Stimulated activated CD4-positive, alpha-beta T cell treated with anti-CD3 and anti-CD28 coated beads, Interleukin-12 subunit alpha, Interleukin-12 subunit beta, amount 100 ng/mL, for 24 hours (primary cell): ENCODE results near the gene MCF2L.

ENCODE experiments used
- DNase-seq, 2 experiments: peaks; one replicate each; pipeline ENCODE4 v3.0.0-alpha.2; 2020; ENCODE audit warnings: low read depth in 2 of 2

Gene MCF2L

DNA sequence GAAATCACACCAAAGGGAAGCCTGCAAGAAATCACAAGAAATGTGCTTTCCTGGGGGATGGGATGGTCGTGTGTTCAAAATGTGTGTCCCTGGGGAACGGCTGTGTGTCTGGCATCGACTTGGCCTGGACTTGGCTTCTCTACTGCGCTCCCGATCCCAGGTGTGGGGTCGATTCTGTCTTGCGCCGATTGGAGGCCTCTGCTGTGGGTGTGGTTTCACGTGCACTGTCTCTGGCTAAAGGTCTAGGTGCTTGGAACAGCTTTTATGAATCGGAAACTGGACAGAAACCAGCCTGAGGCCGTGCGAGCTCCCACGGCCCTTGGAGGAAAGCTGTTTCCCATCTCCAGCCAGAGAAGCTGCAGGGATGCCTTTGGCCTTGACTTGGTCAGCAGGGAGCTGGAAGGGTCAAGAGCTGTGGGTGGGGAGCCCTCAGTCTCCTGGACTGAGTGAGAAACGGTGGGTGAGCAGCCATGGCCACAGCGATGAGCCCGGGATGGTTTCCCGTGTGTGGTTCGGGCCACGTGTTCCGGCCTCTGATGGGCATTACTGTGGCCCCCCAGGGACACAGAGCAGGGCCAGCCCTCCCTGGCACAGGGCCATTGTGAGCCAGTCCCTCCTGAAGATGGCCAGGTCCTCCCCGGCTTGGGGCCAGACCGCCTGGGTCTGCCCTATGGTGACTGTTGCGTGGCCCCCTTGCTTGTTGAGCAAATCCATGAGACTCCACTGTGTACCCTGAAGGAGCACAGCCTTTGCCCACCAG is 29.7 kb downstream of the MCF2L start:
- no peak for DNase-seq

DNA sequence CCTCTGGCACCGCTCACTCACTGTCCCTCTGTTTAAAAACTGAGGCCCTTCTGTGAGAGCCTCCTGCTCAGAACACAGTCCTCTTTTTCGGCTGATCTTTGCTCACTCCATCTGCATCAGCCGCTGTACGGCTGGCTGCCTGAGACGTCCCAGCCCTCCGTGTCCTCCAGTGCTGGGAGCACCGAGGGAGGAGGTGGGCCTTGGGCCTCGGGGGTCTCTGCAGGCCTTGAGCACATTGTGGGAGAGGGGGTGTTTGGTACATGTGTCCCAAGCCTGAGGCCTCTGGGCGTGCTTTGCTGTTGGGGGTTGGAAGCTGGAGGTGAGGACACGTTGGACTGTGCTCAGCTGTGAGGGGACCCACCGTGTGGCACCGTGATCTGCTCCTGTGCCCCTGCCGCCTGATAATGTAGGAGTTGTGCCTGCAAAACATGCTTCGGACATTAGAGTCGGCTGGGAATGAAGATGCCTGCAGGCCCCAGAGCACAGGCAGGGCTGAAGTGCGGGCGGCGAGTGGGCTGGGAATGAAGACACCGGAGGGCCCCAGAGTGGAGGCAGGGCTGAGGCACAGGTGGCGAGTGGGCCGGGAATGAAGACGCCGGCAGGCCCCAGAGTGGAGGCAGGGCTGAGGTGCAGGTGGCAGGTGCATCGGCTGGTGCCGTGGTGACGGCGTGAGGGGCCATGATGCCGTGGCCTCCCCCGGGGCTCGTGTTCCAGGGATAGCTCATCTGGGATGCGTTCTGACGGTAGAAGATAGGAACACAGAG is 30.6 kb downstream of the MCF2L start:
- DNase-seq: no peak

DNA sequence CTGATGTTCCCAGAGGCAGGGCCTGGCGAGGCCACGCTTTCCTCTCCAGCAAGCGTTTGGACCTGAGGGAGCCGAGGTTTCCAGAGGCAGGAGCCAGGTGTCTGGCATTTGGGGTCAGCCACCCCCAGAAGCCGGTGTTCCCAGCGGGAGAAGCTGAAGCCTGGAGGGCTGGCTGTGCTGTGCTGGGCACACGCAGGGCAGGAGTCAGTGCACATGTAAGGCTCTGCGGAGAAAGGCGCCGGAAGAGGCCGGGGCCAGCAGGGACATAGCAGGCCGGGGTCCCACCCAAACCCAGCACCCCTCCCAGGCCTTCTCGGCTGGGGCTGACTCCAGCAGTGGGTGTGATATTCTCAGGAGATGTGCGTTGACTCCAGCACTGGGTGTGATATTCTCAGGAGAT is 31.6 kb downstream of the MCF2L start:
- no peak for DNase-seq

DNA sequence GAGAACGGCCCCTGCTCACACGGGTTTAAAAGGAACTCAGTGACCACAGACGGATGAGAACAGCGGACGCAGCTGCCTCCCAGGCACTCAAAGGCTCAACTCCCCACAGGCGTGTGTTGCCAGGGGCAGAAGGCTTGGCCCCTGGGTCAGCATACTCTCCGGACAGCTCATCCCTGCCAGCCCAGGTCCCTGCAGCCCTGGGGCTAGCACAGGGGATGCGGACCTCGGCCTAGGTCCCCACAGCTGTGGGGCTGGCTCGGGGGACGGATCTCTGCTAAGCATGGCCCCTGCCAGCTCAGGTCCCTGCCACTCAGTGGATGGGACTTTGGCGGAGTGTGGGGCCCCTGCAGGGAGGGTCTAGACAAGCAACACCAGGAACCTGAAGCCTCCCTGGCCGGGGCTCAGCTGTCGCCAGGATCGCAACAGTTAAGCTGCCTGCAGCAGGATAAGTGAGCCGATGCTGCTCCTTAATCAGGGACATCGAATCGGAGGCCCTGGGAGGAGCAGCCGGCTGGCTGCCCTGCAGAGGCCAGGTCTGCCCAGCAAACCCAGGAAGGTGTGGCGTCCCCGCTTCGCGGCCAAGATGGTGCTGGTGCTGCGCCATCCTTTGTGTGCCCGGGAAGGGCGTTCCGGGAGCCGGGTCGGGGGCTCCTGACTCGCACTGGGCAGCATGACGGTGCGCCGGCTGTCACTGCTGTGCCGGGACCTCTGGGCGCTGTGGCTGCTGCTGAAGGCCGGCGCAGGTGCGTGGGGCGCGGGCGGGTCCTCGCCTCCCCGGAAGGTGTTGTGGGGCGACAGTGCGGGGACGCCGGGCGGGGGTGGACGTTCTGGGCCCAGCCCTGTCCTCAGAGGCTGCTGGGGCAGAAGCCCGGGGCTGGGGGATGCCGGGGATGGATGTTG is 32.5 kb downstream of the MCF2L start:
- DNase-seq: no peak

DNA sequence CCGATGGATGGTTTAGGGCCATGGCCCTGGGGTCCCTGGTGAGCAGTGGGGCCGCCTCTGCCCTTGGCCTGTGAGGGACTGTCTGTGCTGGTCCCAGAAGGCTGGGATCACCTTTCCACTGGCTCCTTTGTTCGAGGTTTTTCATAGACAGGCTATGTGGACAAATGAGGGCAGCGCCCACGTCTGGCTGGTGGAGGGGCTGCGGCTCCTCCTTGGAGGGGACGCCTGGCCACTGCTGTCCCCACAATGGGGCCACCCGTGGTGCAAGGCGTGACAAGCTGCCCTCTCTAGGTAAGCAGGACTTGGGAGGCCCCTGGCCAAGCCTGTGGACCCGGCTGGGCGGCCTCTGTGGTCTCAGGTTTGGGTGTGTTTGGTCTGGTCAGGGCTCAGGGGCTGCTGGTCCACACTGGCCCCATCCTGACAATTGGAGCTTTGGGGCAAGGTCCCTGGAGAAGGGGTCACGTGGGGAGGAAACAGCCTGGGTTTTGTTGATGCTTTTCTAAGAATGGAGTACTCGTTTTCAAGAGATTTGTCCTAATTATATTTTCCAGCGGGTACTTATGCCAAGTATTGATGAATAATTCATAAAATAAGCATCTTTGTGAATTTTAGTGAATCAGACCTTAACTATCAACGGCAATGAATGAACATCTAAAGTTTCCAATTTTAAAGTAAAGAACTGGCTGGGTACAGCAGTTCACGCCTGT is 33.3 kb downstream of the MCF2L start:
- no peak for DNase-seq

DNA sequence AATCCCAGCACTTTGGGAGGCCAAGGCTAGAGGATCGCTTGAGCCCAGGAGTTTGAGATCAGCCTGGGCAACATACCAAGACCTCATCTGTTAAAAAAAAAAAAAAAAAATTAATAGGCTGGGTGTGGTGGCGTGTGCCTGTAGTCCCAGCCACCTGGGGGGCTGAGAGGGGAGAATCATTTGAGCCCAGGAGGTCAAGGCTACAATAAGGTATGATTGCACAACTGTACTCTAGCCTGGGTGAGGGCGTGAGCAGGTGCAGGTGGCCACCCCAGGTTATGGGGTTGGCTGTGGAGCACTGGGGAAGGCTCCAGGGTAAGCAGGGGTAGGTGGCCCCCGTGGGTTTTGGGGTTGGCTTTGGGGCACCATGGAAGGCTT is 33.9 kb downstream of the MCF2L start:
- no peak for DNase-seq

DNA sequence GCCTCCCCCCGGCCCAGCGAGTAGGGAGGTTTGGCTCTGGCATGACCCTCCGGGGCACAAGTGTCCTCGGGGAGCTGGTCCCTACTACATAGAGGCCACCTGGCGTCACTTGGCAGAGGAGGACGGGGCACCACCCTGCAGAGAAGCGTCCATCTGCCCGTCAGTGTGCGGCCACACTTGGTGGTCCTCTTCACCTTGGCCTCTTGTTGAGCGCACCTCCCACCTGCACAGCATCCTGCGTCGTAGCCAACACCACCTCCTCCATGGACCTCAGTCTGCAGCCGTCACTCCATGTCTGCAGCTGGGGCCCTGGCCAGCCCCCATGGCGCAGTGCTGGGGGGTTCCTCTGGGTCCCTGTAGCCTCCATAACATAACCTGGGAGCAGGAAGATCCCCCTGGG is 35.1 kb downstream of the MCF2L start:
- DNase-seq: no peak

DNA sequence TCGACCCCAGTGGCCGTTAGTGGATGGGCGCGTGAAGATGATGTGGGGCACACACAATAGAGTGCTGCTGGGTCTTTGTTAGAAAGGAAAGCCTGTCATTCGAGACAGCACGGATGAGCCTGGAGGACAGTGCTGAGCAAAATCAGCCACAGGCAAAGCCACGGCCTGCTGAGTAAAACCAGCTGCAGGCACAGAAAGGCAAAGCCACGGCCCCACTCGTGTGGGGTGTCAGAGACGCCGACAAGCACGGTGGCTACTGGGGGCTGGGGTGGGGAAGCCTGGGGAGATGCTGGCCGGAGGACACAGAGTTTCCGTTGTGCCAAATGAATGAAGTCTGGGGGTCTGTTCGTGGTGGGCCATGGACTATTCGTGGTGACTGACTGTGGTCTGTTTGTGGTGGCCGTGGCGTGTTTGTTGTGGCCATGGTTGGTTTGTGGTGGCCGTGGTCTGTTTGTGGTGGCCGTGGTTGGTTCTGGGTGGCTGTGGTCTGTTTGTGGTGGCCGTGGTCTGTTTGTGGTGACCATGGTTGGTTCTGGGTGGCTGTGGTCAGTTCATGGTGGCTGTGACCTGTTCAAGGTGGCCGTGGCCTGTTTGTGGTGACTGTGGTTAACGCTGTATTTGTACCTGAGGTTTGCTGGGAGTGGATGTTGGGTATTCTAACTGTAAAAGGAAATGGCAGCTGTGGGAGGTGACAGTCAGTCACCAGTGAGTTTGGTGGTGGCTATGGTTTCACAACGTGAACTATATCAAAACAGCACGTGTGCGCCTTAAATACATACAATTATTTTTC is 36.3 kb downstream of the MCF2L start:
- no peak for DNase-seq

DNA sequence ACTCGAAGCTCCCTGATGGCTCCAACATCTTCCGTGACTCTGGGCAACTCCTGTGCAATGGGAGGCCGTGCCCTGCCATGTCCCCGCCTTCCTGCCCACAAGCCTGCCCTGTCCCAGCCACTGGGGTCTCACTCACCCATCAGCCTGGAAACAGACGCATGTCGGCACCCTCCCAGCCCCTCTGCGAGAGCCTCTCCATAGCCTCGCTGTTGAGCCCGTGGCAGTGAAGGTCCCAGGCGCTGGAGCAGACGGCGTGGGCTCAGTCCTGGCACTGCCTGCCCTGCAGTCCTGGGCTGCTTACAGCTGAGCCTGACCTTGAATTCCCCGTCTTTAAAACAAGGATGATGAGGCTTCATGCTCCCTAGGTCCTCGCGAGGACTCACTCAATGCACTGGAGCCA is 37.0 kb downstream of the MCF2L start:
- DNase-seq: no peak

DNA sequence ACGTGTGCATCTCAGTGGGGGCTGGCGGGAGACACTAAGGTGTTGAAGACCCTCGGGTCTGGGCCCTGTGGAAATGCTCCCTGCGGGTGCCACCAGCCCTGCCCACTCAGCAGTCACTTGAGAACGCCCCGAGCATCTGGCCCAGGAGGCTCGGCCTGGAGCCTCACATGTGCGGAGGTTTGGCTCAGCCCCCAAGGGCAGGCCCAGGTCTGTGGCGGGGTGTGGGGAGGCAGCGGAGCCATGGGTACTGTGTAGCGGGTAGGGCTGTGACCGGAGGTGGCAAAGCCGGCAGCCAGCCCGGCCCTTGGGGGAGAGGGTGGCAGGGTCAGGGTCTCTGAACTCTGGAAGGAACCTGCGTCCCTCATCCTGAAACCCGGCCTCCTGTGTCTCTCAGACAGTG is 37.6 kb downstream of the MCF2L start:
- DNase-seq: no peak

DNA sequence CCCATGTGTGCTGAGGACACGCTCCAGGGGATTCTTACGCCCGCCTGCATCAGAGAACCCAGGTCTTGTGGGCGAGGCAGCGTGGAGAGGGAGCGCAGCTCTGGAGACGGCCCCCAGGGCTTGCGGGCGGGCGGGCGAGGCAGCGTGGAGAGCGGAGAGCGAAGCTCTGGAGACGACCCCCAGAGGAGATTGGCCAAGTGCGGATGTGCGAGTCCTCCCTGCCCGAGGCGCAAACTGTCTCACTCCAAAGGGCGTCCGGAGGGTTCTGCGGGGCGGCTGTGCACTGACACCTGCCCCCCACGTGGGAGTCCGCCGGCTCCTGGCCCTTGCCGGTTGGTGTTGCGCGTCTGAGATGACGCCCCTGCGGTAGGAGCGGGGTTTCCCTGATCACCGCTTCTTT is 39.8 kb downstream of the MCF2L start:
- DNase-seq: no peak

DNA sequence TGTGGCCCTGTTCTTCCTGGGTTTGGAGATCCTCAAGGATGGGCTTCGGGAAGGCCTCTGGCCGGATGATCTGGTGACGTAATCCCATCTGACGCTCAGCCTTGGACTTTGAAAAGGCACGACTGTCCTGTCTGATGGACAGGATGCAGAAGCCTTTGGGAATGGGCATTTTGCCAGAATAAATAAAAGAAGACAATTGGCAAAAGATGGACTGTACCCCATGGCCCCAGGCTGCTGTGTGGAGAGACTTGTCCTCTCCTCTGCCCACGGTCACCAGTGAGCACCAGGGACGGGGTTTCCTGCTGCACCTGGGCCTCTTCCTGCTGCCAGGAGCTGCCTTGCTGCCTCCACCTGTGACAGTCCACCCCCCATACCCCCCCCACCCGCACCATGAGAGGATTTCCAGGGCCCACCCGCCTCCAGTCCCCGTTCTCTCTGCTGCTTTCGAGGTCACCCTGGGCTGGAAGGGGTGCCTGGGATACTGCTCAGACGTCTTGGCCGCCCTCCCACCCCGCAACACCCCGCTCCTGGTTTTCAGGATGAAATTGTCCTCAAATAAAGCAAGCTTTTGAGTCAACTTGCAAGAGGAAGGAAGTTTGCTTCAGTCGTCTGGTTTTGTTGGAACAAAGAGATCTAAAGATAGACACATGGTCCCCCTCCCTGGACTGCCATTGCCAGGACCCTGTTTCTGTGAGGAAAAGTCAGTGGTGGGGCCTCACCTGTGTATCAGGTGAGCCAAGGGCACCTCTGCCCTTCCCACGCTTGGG is 40.9 kb downstream of the MCF2L start:
- DNase-seq: no peak

DNA sequence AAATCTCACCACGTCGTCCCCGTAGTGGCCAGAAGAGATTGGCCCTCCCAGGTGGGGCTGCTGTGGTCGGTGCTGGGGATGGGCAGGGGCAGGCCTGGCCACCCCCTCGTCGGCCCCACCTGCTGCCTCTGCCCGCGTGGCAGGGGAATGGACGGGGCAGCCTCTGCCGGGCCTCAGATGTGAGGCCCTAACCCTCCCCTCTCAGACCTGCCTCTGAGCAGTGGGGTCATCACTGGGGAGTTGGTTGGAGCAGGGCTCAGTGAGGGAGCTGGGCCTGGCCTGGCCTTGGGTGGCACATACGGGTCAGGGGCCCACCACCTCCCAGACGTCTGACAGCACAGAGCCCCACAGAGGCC is 41.5 kb downstream of the MCF2L start:
- no peak for DNase-seq

DNA sequence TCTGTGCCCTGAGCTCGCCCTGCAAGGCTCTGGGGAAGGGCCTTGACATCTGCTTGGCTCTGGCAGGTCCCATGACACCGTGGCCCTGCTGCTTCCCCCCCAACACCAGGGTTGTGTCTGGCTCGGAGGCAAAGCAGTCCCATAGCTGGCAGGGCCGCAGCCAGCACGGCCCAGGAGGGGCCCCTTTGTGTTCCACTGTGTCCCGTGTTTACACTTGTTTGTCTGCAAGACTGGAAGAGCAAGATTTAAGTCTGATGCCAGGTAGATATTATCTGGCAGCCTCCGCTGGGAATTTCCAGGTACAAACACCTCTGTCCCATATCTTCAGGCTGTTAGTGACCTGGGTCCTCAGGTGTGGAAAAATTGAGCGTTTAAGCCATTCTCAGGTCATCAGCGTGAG is 44.3 kb downstream of the MCF2L start:
- DNase-seq: no peak

DNA sequence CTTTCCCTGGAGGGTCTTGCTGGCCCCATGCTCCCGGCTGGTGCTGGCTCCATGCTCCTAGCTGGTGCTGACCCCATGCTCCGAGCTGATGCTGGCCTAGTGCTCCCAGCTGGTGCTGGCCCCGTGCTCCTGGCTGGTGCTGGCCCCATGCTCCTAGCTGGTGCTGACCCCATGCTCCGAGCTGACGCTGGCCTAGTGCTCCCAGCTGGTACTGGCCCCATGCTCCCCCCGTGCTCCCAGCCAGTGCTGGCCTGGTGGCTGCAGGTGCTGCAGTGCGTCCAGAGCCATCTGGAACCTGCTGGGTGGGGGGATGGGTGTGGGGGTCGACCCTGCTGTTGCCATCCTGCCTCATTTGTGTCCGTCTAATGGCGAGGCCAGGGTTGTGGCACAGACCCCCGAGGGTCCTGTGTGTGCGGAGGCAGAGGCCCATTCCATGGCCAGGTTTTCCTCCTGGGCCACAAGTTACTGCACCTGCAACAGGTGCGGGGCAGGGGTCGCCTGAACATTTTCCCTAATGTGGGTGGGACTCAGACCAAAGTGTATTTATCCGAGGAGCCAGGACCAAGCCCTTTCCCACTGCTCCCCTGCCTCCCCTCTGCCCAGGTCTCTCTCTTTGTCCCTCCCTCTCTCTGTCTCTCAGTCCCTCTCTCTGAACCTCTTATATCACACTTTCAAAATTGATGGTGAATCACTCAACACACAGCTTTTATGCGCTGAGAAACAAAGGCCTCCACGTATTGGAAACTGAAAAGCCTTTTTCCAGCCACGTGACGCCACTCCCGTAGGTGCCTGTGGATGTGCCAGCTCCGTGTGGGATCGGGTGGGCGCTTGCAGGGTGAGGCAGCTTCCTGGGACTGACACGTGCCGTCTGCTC is 45.1 kb downstream of the MCF2L start:
- no peak for DNase-seq

DNA sequence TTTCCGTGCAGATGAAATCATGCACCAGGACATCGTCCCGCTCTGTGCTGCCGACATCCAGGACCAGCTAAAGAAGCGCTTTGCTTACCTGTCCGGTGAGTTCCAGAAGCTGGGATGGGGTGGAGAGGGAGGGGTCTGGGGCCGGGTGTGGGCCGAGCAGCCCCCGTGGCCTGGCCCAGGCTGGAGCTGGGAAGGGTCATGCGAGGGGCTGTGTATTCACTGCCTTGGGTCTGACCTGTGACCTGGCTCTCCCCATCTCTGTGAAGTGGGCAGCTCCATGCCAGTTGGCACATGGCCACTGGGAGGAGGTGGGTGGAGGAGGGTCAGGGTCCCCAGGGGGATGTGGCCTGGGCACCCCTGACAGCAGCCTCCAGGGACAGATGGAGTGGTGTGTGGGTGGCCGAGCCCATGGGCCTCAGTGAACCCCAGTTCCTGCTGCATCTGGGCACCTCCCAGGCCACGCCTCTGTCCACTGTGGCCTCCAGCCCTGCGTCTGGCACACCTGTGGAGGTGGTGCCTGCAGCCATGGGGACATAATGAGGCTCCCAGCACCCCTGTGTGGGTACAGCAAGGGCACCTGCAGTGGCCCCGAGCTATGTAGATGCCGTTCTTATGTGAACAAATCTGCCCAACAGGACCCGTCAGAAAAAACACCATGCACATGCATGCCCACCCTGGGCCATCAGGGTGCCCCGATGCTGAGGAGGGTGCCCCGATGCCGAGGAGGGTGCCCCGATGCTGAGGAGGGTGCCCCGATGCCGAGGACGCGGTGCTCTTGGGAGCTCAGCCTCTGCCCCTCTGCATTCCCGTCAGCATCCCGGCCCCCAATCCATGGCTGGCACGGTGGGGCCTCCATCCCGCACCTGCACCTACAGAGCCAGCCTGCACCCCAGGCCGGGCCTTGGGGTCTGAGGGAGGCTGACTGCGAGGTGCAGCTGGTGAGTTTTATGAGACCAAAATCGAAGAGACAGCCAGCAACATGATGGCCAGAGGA is 46.0 kb downstream of the MCF2L start:
- DNase-seq: no peak

DNA sequence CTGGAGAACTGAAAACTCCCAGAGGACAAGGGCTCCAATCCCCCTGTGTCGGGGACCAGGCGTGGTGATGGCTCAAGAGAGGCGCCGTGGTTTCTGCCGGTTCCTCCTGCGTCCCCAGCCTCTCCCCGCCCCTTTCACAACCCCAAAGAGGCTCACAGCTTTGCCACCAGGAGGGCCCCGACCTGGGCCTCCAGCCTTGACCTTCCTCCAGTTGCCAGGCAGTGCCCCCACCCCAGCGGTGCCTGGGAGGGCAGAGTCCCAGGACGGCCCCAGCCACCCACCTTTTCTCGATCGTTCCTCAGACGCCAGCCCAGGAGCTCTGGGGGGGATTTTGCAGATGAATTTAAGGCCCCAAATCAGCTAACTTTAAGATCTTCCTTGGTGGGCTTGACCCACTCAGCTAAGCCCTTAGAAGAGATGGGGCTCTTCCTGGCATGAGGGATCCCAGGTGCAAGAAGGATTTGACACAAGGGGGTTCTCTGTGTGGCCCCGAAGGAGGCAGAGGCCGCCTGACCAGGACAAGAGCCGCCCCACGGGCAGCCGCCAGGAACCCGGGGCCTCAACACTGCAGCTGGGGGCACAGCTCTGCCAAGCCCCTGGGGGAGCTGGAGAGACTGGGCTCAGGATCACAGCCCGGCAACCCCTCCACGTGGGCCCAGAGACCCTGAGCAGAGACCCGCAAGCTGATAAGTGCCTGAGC is 47.0 kb downstream of the MCF2L start:
- DNase-seq: no peak
